Natural killer cell treated with Interleukin-12 subunit alpha and Interleukin-12 subunit beta and Interleukin-15 and Interleukin-18, amount 100 ng/mL, for 72 hours (primary cell): ENCODE data around the gene KIF21B. TPM values are rescaled to one million over a fixed set of nuclear protein-coding genes. Genes with fewer than 3 reads are reported as not detected.

Experiments
- ATAC-seq, 2 donors: fragments of 150-1000 bp; cut with Tn5 transposase in 1 of 2; sonication (Bioruptor Pico), chemical (Tn5 transposase) in 1 of 2; 2 replicates each; pipeline ENCODE4 v1.10.0; 2021
- DNase-seq: peaks from one replicate; pipeline ENCODE4 v3.0.0; 2022; ENCODE audit warnings: low spot score
- H3K27ac Mint-ChIP-seq, 2 donors: 1 replicate in 1 of 2; 2 replicates in 1 of 2; pipeline ENCODE4 v1.8.0; 2022; ENCODE audit warnings: mixed read lengths in 2 of 2, mild to moderate bottlenecking in 1 of 2, moderate library complexity in 1 of 2
- H3K27me3 Mint-ChIP-seq, 2 donors: 1 replicate in 1 of 2; 2 replicates in 1 of 2; pipeline ENCODE4 v1.8.0; 2022; ENCODE audit warnings: mixed read lengths in 2 of 2
- H3K36me3 Mint-ChIP-seq: one replicate; pipeline ENCODE4 v1.8.0; 2022; ENCODE audit warnings: mixed read lengths
- H3K4me1 Mint-ChIP-seq, 2 donors: 1 replicate in 1 of 2; 2 replicates in 1 of 2; pipeline ENCODE4 v1.8.0; 2022; ENCODE audit warnings: low read depth in 2 of 2, mixed read lengths in 2 of 2, mild to moderate bottlenecking in 1 of 2
- H3K4me3 Mint-ChIP-seq: one replicate; pipeline ENCODE4 v1.8.0; 2022; ENCODE audit warnings: mixed read lengths
- H3K9me3 Mint-ChIP-seq: 2 replicates; pipeline ENCODE4 v1.8.0; 2022; ENCODE audit warnings: mixed read lengths
- total RNA-seq, 2 donors: library from RNA; stranded (reverse); gene quantifications; one replicate each; pipeline ENCODE4 v1.2.3, GENCODE V29; 2022

The KIF21B gene
- total RNA-seq, 2 donors from 2014 or later = 71.1 to 93.3 TPM

GRCh38 chr1:201007481-201007880 is 16.0 kb downstream of the KIF21B start:
- Mint-ChIP-seq H3K4me1 (peaks cover 14 to 25% of the 10 kb centered on the region in 2 donors), H3K4me3 (no peak overlapping the region), H3K36me3 (no peaks in the 10 kb centered on the region)

GRCh38 chr1:201006450-201006849 is 17.1 kb downstream of the KIF21B start:
- ATAC-seq (no peak), DNase-seq (no peak)
- Mint-ChIP-seq H3K9me3 (no peaks in the 10 kb centered on the region), H3K4me3 (no peak overlapping the region), H3K27ac (no peak overlapping the region), H3K27me3 (no peaks in the 10 kb centered on the region), H3K4me1 (peaks cover 15 to 17% of the 10 kb centered on the region in 2 donors), H3K36me3 (no peaks in the 10 kb centered on the region)

More at GRCh38 chr1:201007481-201007880, 16.0 kb downstream of the KIF21B start:
- Mint-ChIP-seq H3K9me3 (no peaks in the 10 kb centered on the region), H3K27ac (no peak overlapping the region), H3K27me3 (no peaks in the 10 kb centered on the region)
- DNase-seq (no peak), ATAC-seq (no peak)

GRCh38 chr1:201004732-201005131 is 18.8 kb downstream of the KIF21B start:
- H3K36me3 Mint-ChIP-seq = no peaks in the 10 kb centered on the region
- ATAC-seq (no peak), DNase-seq (no peak)
- peaks cover 9 to 13% of the 10 kb centered on the region in 2 donors for H3K4me1 Mint-ChIP-seq
- no peaks in the 10 kb centered on the region for H3K9me3 Mint-ChIP-seq
- no peak overlapping the region for H3K4me3 Mint-ChIP-seq
- no peaks in the 10 kb centered on the region for H3K27me3 Mint-ChIP-seq
- no peak overlapping the region for H3K27ac Mint-ChIP-seq

GRCh38 chr1:201004154-201004553 is 19.4 kb downstream of the KIF21B start:
- Mint-ChIP-seq H3K9me3 (no peaks in the 10 kb centered on the region), H3K27ac (no peak overlapping the region), H3K27me3 (no peaks in the 10 kb centered on the region), H3K4me1 (peaks cover 3 to 8% of the 10 kb centered on the region in 2 donors), H3K4me3 (no peak overlapping the region), H3K36me3 (no peaks in the 10 kb centered on the region)
- ATAC-seq (no peak), DNase-seq (no peak)

GRCh38 chr1:201002510-201002909 is 21.0 kb downstream of the KIF21B start:
- DNase-seq (no peak), ATAC-seq (no peak)
- Mint-ChIP-seq H3K27me3 (no peaks in the 10 kb centered on the region), H3K36me3 (peaks cover 6% of the 10 kb centered on the region), H3K4me3 (no peak overlapping the region), H3K4me1 (peaks cover 0 to 6% of the 10 kb centered on the region in 2 donors), H3K27ac (peak overlapping the region in 1 of 2 donors; percentile 19), H3K9me3 (no peaks in the 10 kb centered on the region)

GRCh38 chr1:201001962-201002361 is 21.6 kb downstream of the KIF21B start:
- Mint-ChIP-seq H3K4me1 (peaks cover 0 to 9% of the 10 kb centered on the region in 2 donors), H3K9me3 (no peaks in the 10 kb centered on the region), H3K27me3 (no peaks in the 10 kb centered on the region), H3K27ac (peak overlapping the region in 1 of 2 donors; percentile 19), H3K36me3 (peaks cover 10% of the 10 kb centered on the region), H3K4me3 (no peak overlapping the region)
- ATAC-seq (no peak), DNase-seq (no peak)

- ATAC-seq (no peak), DNase-seq (no peak)
- H3K4me1 Mint-ChIP-seq = peaks cover 0 to 11% of the 10 kb centered on the region in 2 donors
- peaks cover 19% of the 10 kb centered on the region for H3K36me3 Mint-ChIP-seq
- no peak overlapping the region for H3K27ac Mint-ChIP-seq
- H3K4me3 Mint-ChIP-seq = no peak overlapping the region
- no peaks in the 10 kb centered on the region for H3K27me3 Mint-ChIP-seq
- H3K9me3 Mint-ChIP-seq = no peaks in the 10 kb centered on the region
Observed at GRCh38 chr1:201000391-201000790, 23.1 kb downstream of the KIF21B start.

GRCh38 chr1:200999667-201000066 is 23.8 kb downstream of the KIF21B start:
- Mint-ChIP-seq H3K27ac (no peak overlapping the region), H3K36me3 (peaks cover 19% of the 10 kb centered on the region), H3K4me1 (peaks cover 0 to 11% of the 10 kb centered on the region in 2 donors), H3K9me3 (no peaks in the 10 kb centered on the region), H3K4me3 (no peak overlapping the region), H3K27me3 (no peaks in the 10 kb centered on the region)
- no peak for DNase-seq
- ATAC-seq = no peak

GRCh38 chr1:200998323-200998722 is 25.2 kb downstream of the KIF21B start:
- ATAC-seq (no peak), DNase-seq (no peak)
- Mint-ChIP-seq H3K4me3 (no peak overlapping the region), H3K27me3 (no peaks in the 10 kb centered on the region), H3K27ac (no peak overlapping the region), H3K36me3 (peaks cover 19% of the 10 kb centered on the region), H3K9me3 (no peaks in the 10 kb centered on the region), H3K4me1 (peaks cover 0 to 13% of the 10 kb centered on the region in 2 donors)

GRCh38 chr1:200992382-200993048 is 31.0 kb downstream of the KIF21B start:
- H3K9me3 Mint-ChIP-seq = no peaks in the 10 kb centered on the region
- H3K4me3 Mint-ChIP-seq = no peak overlapping the region
- H3K27me3 Mint-ChIP-seq = no peaks in the 10 kb centered on the region
- H3K4me1 Mint-ChIP-seq = peaks cover 0 to 11% of the 10 kb centered on the region in 2 donors
- peaks cover 17% of the 10 kb centered on the region for H3K36me3 Mint-ChIP-seq
- no peak for DNase-seq
- ATAC-seq = peak in 1 of 2 donors; percentile 12
- no peak overlapping the region for H3K27ac Mint-ChIP-seq

GRCh38 chr1:200991097-200991614 is 32.4 kb downstream of the KIF21B start:
- no peak overlapping the region for H3K4me3 Mint-ChIP-seq
- peaks cover 8% of the 10 kb centered on the region for H3K36me3 Mint-ChIP-seq
- H3K9me3 Mint-ChIP-seq = no peaks in the 10 kb centered on the region
- no peaks in the 10 kb centered on the region for H3K27me3 Mint-ChIP-seq
- H3K4me1 Mint-ChIP-seq = peaks cover 0 to 6% of the 10 kb centered on the region in 2 donors
- ATAC-seq = no peak
- no peak overlapping the region for H3K27ac Mint-ChIP-seq
- DNase-seq = no peak

GRCh38 chr1:200990114-200990513 is 33.4 kb downstream of the KIF21B start:
- no peak for DNase-seq
- Mint-ChIP-seq H3K9me3 (no peaks in the 10 kb centered on the region), H3K27ac (no peak overlapping the region), H3K4me1 (peaks cover 0 to 6% of the 10 kb centered on the region in 2 donors), H3K27me3 (no peaks in the 10 kb centered on the region), H3K36me3 (peaks cover 6% of the 10 kb centered on the region), H3K4me3 (no peak overlapping the region)
- ATAC-seq = no peak

- H3K27me3 Mint-ChIP-seq = no peaks in the 10 kb centered on the region
- H3K4me3 Mint-ChIP-seq = no peak overlapping the region
Observed at GRCh38 chr1:200989337-200989736, 34.2 kb downstream of the KIF21B start.

GRCh38 chr1:200988693-200989092 is 34.8 kb downstream of the KIF21B start:
- Mint-ChIP-seq H3K27me3 (no peaks in the 10 kb centered on the region), H3K4me1 (peaks cover 0 to 8% of the 10 kb centered on the region in 2 donors), H3K27ac (no peak overlapping the region), H3K4me3 (no peak overlapping the region), H3K36me3 (peaks cover 6% of the 10 kb centered on the region), H3K9me3 (no peaks in the 10 kb centered on the region)
- no peak for DNase-seq
- no peak for ATAC-seq

More at GRCh38 chr1:200989337-200989736, 34.2 kb downstream of the KIF21B start:
- H3K9me3 Mint-ChIP-seq = no peaks in the 10 kb centered on the region
- no peak for DNase-seq
- peaks cover 6% of the 10 kb centered on the region for H3K36me3 Mint-ChIP-seq
- no peak overlapping the region for H3K27ac Mint-ChIP-seq
- no peak for ATAC-seq
- peaks cover 0 to 6% of the 10 kb centered on the region in 2 donors for H3K4me1 Mint-ChIP-seq
